ENCODE data around the gene ARF6. TPM values are rescaled to one million over a fixed set of nuclear protein-coding genes. Genes with fewer than 3 reads are reported as not detected.
A peak's percentile ranks its signal among the peaks of the same experiment; 100 is the strongest.

Gene ARF6
- total RNA-seq, 4 donors from 2014 or later = 35.4 to 85.0 (median 45.9) TPM

GRCh38 chr14:49857427-49858003 lies 35.4 kb upstream of the ARF6 start:
- no peak for TF ChIP-seq CTCF (IDR thresholded peaks at IDR 0.05)
- DNase-seq (ENCODE audit: low spot score) (no peak), ATAC-seq (ENCODE audit: low FRiP score) (no peak)

GRCh38 chr14:49858383-49858782 lies 34.5 kb upstream of the ARF6 start:
- no peak for DNase-seq (ENCODE audit: low spot score)
- no peak for TF ChIP-seq CTCF (IDR thresholded peaks at IDR 0.05)
- no peak for ATAC-seq (ENCODE audit: low FRiP score)

GRCh38 chr14:49860988-49861698 lies 31.7 kb upstream of the ARF6 start:
- DNase-seq (ENCODE audit: low spot score) = no peak
- no peak for TF ChIP-seq CTCF (IDR thresholded peaks at IDR 0.05)
- ATAC-seq (ENCODE audit: low FRiP score) = no peak

- peak; percentile 49 for ATAC-seq (ENCODE audit: low FRiP score)
- no peak for TF ChIP-seq CTCF (IDR thresholded peaks at IDR 0.05)
These were observed 31.2 kb upstream of the ARF6 start for GRCh38 chr14:49861699-49862088.

GRCh38 chr14:49862089-49862673 lies 30.7 kb upstream of the ARF6 start:
- TF ChIP-seq CTCF (IDR thresholded peaks at IDR 0.05) = peak in 2 of 3 donors; percentile 97 to 100
- peak; percentile 64 for DNase-seq (ENCODE audit: low spot score)
- peak; percentile 73 for ATAC-seq (ENCODE audit: low FRiP score)

More at GRCh38 chr14:49861699-49862088, 31.2 kb upstream of the ARF6 start:
- no peak for DNase-seq (ENCODE audit: low spot score)

- DNase-seq (ENCODE audit: low spot score) = no peak
- no peak for TF ChIP-seq CTCF (IDR thresholded peaks at IDR 0.05)
- no peak for ATAC-seq (ENCODE audit: low FRiP score)
These were observed 29.2 kb upstream of the ARF6 start for GRCh38 chr14:49863487-49864281.

All from omental fat pad (tissue), 4 donors.